Mesenchymal stem cell (in vitro differentiated cells and primary cell): ENCODE data around the gene WASHC3.
"Not testable (repeated sequence)": the region's sequence is repeated elsewhere in the genome, so short reads cannot be mapped to it uniquely, and the experiment has no call there.

Experiments
- DNase-seq: peaks from one replicate; pipeline ENCODE4 v3.0.0-alpha.2; 2013
- H2AFZ ChIP-seq: one replicate; pipeline ENCODE4 v1.6.1; 2013; ENCODE audit warnings: low read depth, mild to moderate bottlenecking, control low read depth, inconsistent platforms, low read length, moderate library complexity
- H2AK5ac ChIP-seq: 2 replicates; pipeline ENCODE4 v1.6.1; 2013; ENCODE audit warnings: low read length, moderate library complexity, mild to moderate bottlenecking, inconsistent platforms; ENCODE audit not compliant: severe bottlenecking
- H2BK120ac ChIP-seq: one replicate; pipeline ENCODE4 v1.6.1; 2013; ENCODE audit warnings: low read depth, mild to moderate bottlenecking, inconsistent platforms, low read length, moderate library complexity
- H2BK12ac ChIP-seq, 2 experiments: one replicate each; pipeline ENCODE4 v1.6.1; 2013; ENCODE audit warnings: inconsistent platforms in 2 of 2, low read length in 2 of 2, mild to moderate bottlenecking in 2 of 2, moderate library complexity in 2 of 2, control low read depth in 1 of 2
- H2BK15ac ChIP-seq: one replicate; pipeline ENCODE4 v1.6.1; 2013; ENCODE audit warnings: mild to moderate bottlenecking, low read depth, inconsistent platforms; ENCODE audit not compliant: poor library complexity, severe bottlenecking
- H2BK5ac ChIP-seq: 2 replicates; pipeline ENCODE4 v1.6.1; 2013; ENCODE audit warnings: low read depth, mild to moderate bottlenecking, low read length, control low read depth, inconsistent platforms; ENCODE audit not compliant: poor library complexity, severe bottlenecking
- H3K14ac ChIP-seq, 2 experiments: one replicate each; pipeline ENCODE4 v1.6.1; 2013; ENCODE audit warnings: inconsistent platforms in 2 of 2, low read length in 2 of 2, control low read depth in 1 of 2, mild to moderate bottlenecking in 1 of 2, moderate library complexity in 1 of 2
- H3K18ac ChIP-seq, 2 experiments: one replicate each; pipeline ENCODE4 v1.6.1; 2013; ENCODE audit warnings: inconsistent platforms in 2 of 2, low read length in 2 of 2, control low read depth in 1 of 2, low read depth in 1 of 2, mild to moderate bottlenecking in 1 of 2
- H3K23ac ChIP-seq, 2 experiments: one replicate each; pipeline ENCODE4 v1.6.1; 2013; ENCODE audit warnings: inconsistent platforms in 2 of 2, low read length in 2 of 2, mild to moderate bottlenecking in 2 of 2, moderate library complexity in 2 of 2, control low read depth in 1 of 2
- H3K27ac ChIP-seq: 2 replicates; pipeline ENCODE4 v1.5.1; 2013; ENCODE audit warnings: mild to moderate bottlenecking, moderate library complexity, low read length, control low read depth, inconsistent platforms; ENCODE audit not compliant: poor library complexity, severe bottlenecking
- H3K27me3 ChIP-seq, 2 experiments: 2 replicates each; pipeline versions ENCODE4 v1.6.1 to v1.7.0; 2013; ENCODE audit warnings: low read length in 2 of 2, mild to moderate bottlenecking in 2 of 2, moderate library complexity in 2 of 2, control low read depth in 1 of 2, inconsistent platforms in 1 of 2; ENCODE audit not compliant: control insufficient read depth in 1 of 2, insufficient read depth in 1 of 2
- H3K36me3 ChIP-seq, 2 experiments: 2 replicates each; pipeline versions ENCODE4 v1.6.1 to v1.7.0; 2013; ENCODE audit warnings: low read length in 2 of 2, control low read depth in 1 of 2, inconsistent platforms in 1 of 2, low read depth in 1 of 2, mild to moderate bottlenecking in 1 of 2; ENCODE audit not compliant: insufficient read depth in 2 of 2, control insufficient read depth in 1 of 2
- H3K4ac ChIP-seq, 2 experiments: one replicate each; pipeline ENCODE4 v1.6.1; 2013; ENCODE audit warnings: inconsistent platforms in 2 of 2, low read length in 2 of 2, mild to moderate bottlenecking in 2 of 2, moderate library complexity in 2 of 2, control low read depth in 1 of 2, low read depth in 1 of 2
- H3K4me1 ChIP-seq: 2 replicates; pipeline ENCODE4 v1.6.1; 2013; ENCODE audit warnings: low read depth, low read length, control low read depth; ENCODE audit not compliant: control insufficient read depth, insufficient read depth
- H3K4me2 ChIP-seq: 2 replicates; pipeline ENCODE4 v1.6.1; 2013; ENCODE audit warnings: low read length, mild to moderate bottlenecking, inconsistent platforms; ENCODE audit not compliant: poor library complexity, severe bottlenecking
- H3K4me3 ChIP-seq, 2 experiments: 2 replicates each; pipeline versions ENCODE4 v1.5.1 to v1.7.0; 2013; ENCODE audit warnings: low read length in 2 of 2, mild to moderate bottlenecking in 2 of 2, control low read depth in 1 of 2, low read depth in 1 of 2; ENCODE audit not compliant: insufficient read depth in 1 of 2
- H3K79me1 ChIP-seq: replicated peaks from 2 replicates; pipeline ENCODE4 v1.6.1; 2013; ENCODE audit warnings: mild to moderate bottlenecking, control low read depth, low read length, inconsistent platforms; ENCODE audit not compliant: poor library complexity, severe bottlenecking
- H3K9ac ChIP-seq: 2 replicates; pipeline ENCODE4 v1.7.0; 2013; ENCODE audit warnings: mild to moderate bottlenecking, low read length, moderate library complexity
- H3K9me3 ChIP-seq: 2 replicates; pipeline ENCODE4 v1.7.0; 2013; ENCODE audit warnings: mild to moderate bottlenecking, low read length; ENCODE audit not compliant: control insufficient read depth
- H4K8ac ChIP-seq: one replicate; pipeline ENCODE4 v1.6.1; 2013; ENCODE audit warnings: inconsistent platforms, mild to moderate bottlenecking, low read length, moderate library complexity
- H4K91ac ChIP-seq: one replicate; pipeline ENCODE4 v1.6.1; 2013; ENCODE audit warnings: mild to moderate bottlenecking, low read length, inconsistent platforms
- WGBS: methylation state at CpG from one replicate; pipeline ENCODE4 v1.1.7; 2013; ENCODE audit warnings: mixed read lengths; 5-methylcytosine and 5-hydroxymethylcytosine counted together

The WASHC3 gene

DNA sequence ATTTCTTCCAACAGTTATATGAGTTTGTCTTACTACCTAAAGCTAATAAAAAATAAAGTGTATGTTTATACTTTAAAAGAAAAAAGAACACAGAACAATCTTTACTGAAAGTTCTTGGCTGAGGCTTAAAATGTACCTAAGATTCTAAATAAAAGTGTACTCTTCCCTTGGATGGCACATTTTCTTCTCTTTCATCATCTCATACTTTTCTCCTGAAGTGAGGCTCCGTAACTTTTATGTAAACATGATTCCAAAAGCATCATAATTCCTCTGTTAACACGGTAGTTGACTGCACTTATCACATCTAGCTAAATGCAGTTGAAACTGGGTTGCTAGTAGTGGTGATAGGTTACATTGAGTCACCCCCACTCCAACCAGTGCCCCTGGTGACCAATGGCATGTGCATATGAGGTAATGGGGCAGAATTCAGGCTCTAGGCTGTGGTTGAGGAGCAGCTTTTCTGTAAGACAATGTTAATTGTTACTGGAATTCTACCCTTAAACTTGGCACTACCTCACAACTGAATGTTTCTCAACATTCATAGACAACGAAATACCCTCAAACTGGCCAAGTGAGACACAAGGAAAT, 38.4 kb downstream of the WASHC3 start:
- peaks cover 0 to 59% of the 10 kb centered on the region in 2 experiments for H3K36me3 ChIP-seq
- no peak overlapping the region for H4K91ac ChIP-seq
- H4K8ac ChIP-seq, result no peak overlapping the region
- no peak overlapping the region for H3K23ac ChIP-seq
- no peak overlapping the region for H2AK5ac ChIP-seq
- H3K27me3 ChIP-seq, result no peaks in the 10 kb centered on the region
- H2BK15ac ChIP-seq, result no peak overlapping the region
- no peak overlapping the region for H2AFZ ChIP-seq
- no peak overlapping the region for H2BK5ac ChIP-seq
- peaks cover 1% of the 10 kb centered on the region for H3K4me1 ChIP-seq
- H2BK120ac ChIP-seq, result no peak overlapping the region
- no peak overlapping the region for H3K14ac ChIP-seq
- H3K79me1 ChIP-seq, result no peaks in the 10 kb centered on the region
- H3K18ac ChIP-seq, result no peak overlapping the region
- H2BK12ac ChIP-seq, result no peak overlapping the region
- no peaks in the 10 kb centered on the region for H3K9me3 ChIP-seq
- H3K4me2 ChIP-seq, result no peak overlapping the region
- no peak overlapping the region for H3K4me3 ChIP-seq
- no peak overlapping the region for H3K27ac ChIP-seq
- WGBS, result 100% methylated on average over 2 of the region's 3 CpGs
- peak; percentile 60 for DNase-seq
- H3K9ac ChIP-seq, result peak overlapping the region; percentile 77
- H3K4ac ChIP-seq, result no peak overlapping the region

DNA sequence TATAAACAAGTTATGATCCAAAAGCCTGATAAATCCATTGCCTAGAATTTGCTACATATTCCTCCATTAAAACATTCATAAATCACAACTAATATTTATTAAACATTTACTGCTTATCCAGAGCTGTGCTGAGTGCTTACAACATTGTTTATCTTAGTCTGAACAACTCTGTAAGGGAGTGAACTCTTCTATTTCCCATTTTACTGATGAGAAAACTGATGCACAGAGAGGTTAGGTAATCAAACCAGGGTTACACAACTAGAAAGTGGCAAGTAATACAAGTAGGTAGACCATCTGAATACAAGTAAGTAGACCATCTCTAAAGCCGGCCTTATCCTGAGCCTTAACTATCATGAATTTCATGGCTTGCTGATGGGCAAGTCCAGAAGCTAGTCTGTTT, 39.5 kb downstream of the WASHC3 start:
- Histone ChIP-seq H2AK5ac (no peak overlapping the region), H3K4me3 (no peak overlapping the region)

DNA sequence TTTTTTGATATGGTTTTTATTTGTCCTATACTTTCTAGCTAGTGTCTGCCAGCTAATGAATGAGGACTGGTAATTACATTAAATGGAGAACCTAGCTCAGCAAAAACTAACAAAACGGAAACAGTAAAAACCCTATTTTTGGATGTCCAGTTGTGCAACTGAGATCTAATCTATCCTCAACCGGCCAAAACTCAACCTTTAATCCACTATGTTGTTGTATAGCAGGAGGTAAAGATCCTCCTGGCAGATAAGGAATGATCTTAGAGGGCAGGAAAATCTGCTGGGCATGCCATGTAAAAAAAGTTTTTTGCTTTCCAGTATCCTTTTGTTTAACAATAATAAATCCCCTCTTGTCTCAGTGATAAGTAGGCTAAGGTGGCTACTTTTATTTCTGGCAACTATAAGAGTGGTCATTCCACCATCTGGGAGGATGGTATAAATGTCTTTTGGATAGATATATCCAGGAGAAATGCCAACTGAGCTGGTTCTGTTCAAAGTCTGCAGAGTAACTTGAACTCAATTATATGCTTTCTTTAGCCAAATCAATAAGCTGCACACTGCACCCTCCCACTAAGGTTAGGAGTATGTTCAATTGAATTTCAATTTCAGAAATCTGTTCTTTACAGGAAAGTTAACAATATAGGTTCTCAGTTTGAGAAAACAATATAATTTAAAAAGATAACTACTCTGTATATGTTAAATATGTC, 40.1 kb downstream of the WASHC3 start:
- Histone ChIP-seq H2AK5ac (no peak overlapping the region), H3K27me3 (no peaks in the 10 kb centered on the region), H3K4ac (no peak overlapping the region), H2BK120ac (no peak overlapping the region), H3K27ac (no peak overlapping the region), H3K9ac (no peak overlapping the region), H4K8ac (no peak overlapping the region), H2BK5ac (no peak overlapping the region), H2BK12ac (no peak overlapping the region), H4K91ac (no peak overlapping the region), H2AFZ (no peak overlapping the region), H3K79me1 (no peaks in the 10 kb centered on the region), H2BK15ac (no peak overlapping the region), H3K36me3 (peaks cover 0 to 69% of the 10 kb centered on the region in 2 experiments), H3K4me2 (no peak overlapping the region), H3K14ac (no peak overlapping the region), H3K4me1 (peaks cover 1% of the 10 kb centered on the region), H3K4me3 (no peak overlapping the region), H3K18ac (no peak overlapping the region), H3K9me3 (no peaks in the 10 kb centered on the region), H3K23ac (no peak overlapping the region)
- DNase-seq, result no peak
- WGBS, result no CpG with 5 or more reads among the region's 2 CpGs

More for the DNA sequence above, 39.5 kb downstream of the WASHC3 start:
- Histone ChIP-seq H2AFZ (no peak overlapping the region), H3K23ac (no peak overlapping the region), H3K27ac (no peak overlapping the region), H3K27me3 (no peaks in the 10 kb centered on the region), H3K36me3 (peaks cover 0 to 67% of the 10 kb centered on the region in 2 experiments), H3K9ac (no peak overlapping the region), H2BK5ac (no peak overlapping the region), H3K4me1 (peaks cover 1% of the 10 kb centered on the region), H4K91ac (no peak overlapping the region), H3K9me3 (no peaks in the 10 kb centered on the region), H2BK120ac (no peak overlapping the region), H2BK12ac (no peak overlapping the region), H3K79me1 (no peaks in the 10 kb centered on the region), H2BK15ac (no peak overlapping the region), H3K18ac (no peak overlapping the region), H3K4ac (no peak overlapping the region), H3K14ac (no peak overlapping the region), H3K4me2 (no peak overlapping the region), H4K8ac (no peak overlapping the region)
- WGBS, result 92% methylated on average over 1 of the region's 1 CpG
- no peak for DNase-seq

DNA sequence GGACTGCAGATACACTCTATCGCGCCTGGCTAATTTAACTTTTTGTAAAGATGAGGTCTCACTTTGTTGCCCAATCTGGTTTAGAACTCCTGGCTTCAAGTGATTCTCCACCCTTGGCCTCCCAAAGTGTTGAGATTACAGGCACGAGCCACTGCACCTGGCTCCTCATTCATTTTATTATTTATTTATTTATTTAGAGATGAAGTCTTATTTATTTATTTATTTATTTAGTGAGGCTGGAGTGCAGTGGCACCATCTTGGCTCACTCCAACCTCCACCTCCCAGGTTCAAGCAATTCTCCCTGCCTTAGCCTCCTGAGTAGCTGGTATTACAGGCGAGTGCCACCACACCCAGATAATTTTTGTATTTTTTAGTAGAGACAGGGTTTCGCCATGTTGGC, 43.2 kb downstream of the WASHC3 start:
- 98% methylated on average over 4 of the region's 5 CpGs for WGBS
- not testable (repeated sequence) for H2BK12ac ChIP-seq, H2BK5ac ChIP-seq, H3K79me1 ChIP-seq, H3K4me2 ChIP-seq, H3K4me1 ChIP-seq, H3K4ac ChIP-seq, H3K9ac ChIP-seq, H4K91ac ChIP-seq, H3K23ac ChIP-seq, H4K8ac ChIP-seq, H3K27ac ChIP-seq, H3K18ac ChIP-seq, H2AK5ac ChIP-seq, H2BK15ac ChIP-seq, H2BK120ac ChIP-seq, H3K14ac ChIP-seq, DNase-seq, H3K4me3 ChIP-seq, H3K9me3 ChIP-seq, H3K27me3 ChIP-seq, H2AFZ ChIP-seq
- H3K36me3 ChIP-seq, result peaks cover 0 to 59% of the 10 kb centered on the region in 2 experiments
